ENCODE data around the gene UGT1A3.

The UGT1A3 gene

GRCh38 chr2:233778030-233778429, 49.2 kb downstream of the UGT1A3 start, which contains the start of gene MROH2A:
MROH2A (plus strand) TSS chr2:233778330; CDS start chr2:233779359, 1,029 bp downstream.
- Histone ChIP-seq H3K27me3 (ENCODE audit: insufficient read depth, low read length) (no peaks in the 10 kb centered on the region), H3K36me3 (ENCODE audit: insufficient read depth, low read length) (no peaks in the 10 kb centered on the region), H3K9ac (ENCODE audit: low read depth, low read length) (no peak within 1 kb of the TSS), H3K27ac (ENCODE audit: low read depth, low read length) (no peak within 1 kb of the TSS), H3K4me1 (ENCODE audit: insufficient read depth, low read length) (no peaks in the 10 kb centered on the region), H3K4me3 (ENCODE audit: low read length) (no peak within 1 kb of the TSS), H3K9me3 (ENCODE audit: insufficient read depth, low read depth, low read length) (no peaks in the 10 kb centered on the region)
- 91% methylated on average over 2 of the region's 2 CpGs for WGBS

DNA sequence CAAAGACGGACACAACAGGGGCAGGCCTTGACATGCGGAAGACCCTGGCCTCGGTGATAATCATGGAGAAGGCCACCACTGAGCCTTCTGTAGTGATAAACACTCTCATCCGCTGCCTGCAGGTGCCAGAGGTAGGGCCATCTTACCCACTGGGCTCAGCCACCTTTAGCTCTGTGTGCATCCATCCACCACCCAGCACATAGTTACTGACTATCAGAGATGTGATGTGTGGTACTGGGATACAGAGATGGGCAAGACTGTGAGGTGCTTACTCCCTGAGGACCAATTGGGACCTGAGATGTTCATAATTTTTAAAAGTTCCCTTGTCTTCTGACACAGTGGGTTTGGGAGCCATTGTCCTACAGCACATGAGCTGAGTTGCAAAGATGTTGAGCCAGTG, 50.9 kb downstream of the UGT1A3 start:
- H3K36me3 ChIP-seq (ENCODE audit: insufficient read depth, low read length) = no peaks in the 10 kb centered on the region
- H3K9me3 ChIP-seq (ENCODE audit: insufficient read depth, low read depth, low read length) = no peaks in the 10 kb centered on the region
- WGBS = 94% methylated on average over 4 of the region's 4 CpGs
- no peak overlapping the region for H3K27ac ChIP-seq (ENCODE audit: low read depth, low read length)
- H3K9ac ChIP-seq (ENCODE audit: low read depth, low read length) = no peak overlapping the region
- no peaks in the 10 kb centered on the region for H3K4me1 ChIP-seq (ENCODE audit: insufficient read depth, low read length)
- no peaks in the 10 kb centered on the region for H3K27me3 ChIP-seq (ENCODE audit: insufficient read depth, low read length)
- no peak overlapping the region for H3K4me3 ChIP-seq (ENCODE audit: low read length)

DNA sequence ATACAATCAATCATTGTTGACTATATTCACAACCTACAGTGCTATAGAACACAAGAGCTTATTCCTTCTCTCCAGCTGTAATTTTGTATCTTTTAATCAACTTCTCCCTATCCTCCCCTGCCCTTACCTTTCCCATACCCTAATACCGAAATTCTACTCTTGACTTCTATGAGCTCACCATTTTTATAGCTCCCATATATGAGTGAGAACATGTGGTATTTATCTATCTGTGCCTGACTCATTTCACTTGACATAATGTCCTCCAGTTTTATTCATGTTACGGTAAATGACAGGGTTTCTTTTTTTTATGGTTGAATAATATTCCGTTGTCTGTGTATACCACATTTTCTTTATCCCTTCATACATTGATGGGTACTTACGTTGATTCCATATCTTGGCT, 51.9 kb downstream of the UGT1A3 start:
- Histone ChIP-seq H3K9ac (ENCODE audit: low read depth, low read length) (no peak overlapping the region), H3K9me3 (ENCODE audit: insufficient read depth, low read depth, low read length) (no peaks in the 10 kb centered on the region), H3K4me1 (ENCODE audit: insufficient read depth, low read length) (no peaks in the 10 kb centered on the region), H3K36me3 (ENCODE audit: insufficient read depth, low read length) (no peaks in the 10 kb centered on the region), H3K4me3 (ENCODE audit: low read length) (no peak overlapping the region), H3K27ac (ENCODE audit: low read depth, low read length) (no peak overlapping the region), H3K27me3 (ENCODE audit: insufficient read depth, low read length) (no peaks in the 10 kb centered on the region)
- WGBS = 100% methylated on average over 1 of the region's 4 CpGs

DNA sequence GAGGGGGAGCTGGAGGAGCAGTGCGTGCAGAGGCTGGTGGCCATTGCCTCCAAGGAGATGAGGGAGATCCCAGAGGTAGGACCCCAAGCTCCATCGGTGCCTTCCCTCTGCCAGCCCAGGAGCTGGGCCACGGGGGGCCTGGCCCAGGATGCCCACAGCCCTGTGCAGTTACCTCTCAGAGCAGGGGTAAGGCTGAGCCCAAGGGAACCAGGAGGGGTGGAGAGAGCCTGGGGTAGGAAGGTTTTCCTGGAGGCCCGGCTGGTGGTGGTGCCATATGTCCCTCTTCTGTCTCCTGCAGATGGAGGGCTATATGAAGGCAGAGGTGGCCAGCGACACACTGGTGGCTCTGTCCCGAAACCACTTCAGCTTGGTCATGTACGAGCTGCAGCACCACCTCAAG, 60.7 kb downstream of the UGT1A3 start:
- Histone ChIP-seq H3K4me1 (ENCODE audit: insufficient read depth, low read length) (no peaks in the 10 kb centered on the region), H3K9me3 (ENCODE audit: insufficient read depth, low read depth, low read length) (no peaks in the 10 kb centered on the region), H3K27me3 (ENCODE audit: insufficient read depth, low read length) (no peaks in the 10 kb centered on the region), H3K4me3 (ENCODE audit: low read length) (no peak overlapping the region), H3K9ac (ENCODE audit: low read depth, low read length) (no peak overlapping the region), H3K36me3 (ENCODE audit: insufficient read depth, low read length) (no peaks in the 10 kb centered on the region), H3K27ac (ENCODE audit: low read depth, low read length) (no peak overlapping the region)
- WGBS = 94% methylated on average over 7 of the region's 7 CpGs

DNA sequence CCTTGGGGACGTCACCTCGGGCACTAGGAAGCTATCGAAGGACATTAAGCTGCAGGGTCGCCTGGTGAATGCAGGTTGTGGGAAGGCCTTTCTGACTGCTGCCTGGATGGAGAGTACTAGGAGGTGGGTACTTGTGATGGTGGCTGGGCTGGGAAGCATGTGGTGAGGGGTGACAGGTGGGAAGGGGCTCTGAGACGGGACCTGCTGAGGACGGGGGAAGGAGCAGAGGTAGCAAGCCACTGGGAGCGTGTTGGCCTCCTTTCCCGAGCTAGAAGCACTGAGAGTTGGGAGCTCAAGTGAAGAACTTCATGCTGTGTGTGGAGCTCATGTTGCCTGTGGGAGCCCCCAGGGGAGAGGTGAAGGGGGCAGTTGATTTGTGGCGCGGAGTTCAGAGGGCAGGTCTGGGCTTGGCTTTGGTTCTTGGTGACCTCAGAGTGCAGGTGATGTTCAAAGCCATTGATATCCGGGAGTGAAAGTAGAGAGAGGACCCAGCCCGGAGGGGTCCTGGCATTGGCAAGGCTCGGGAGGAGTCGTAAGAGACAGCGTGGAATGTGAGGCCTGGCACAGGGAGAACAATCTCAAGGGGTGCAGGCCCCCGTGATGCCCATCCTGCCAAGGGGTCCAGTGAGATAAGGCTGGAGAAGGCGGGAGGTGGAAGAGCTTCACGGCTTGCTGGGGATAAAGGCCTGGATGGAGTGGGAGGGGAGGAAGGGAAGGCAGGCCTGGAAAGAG, 62.5 kb downstream of the UGT1A3 start:
- Histone ChIP-seq H3K27ac (ENCODE audit: low read depth, low read length) (no peak overlapping the region), H3K9ac (ENCODE audit: low read depth, low read length) (no peak overlapping the region), H3K4me1 (ENCODE audit: insufficient read depth, low read length) (no peaks in the 10 kb centered on the region), H3K27me3 (ENCODE audit: insufficient read depth, low read length) (no peaks in the 10 kb centered on the region), H3K9me3 (ENCODE audit: insufficient read depth, low read depth, low read length) (no peaks in the 10 kb centered on the region), H3K4me3 (ENCODE audit: low read length) (no peak overlapping the region), H3K36me3 (ENCODE audit: insufficient read depth, low read length) (no peaks in the 10 kb centered on the region)
- 92% methylated on average over 18 of the region's 18 CpGs for WGBS

DNA sequence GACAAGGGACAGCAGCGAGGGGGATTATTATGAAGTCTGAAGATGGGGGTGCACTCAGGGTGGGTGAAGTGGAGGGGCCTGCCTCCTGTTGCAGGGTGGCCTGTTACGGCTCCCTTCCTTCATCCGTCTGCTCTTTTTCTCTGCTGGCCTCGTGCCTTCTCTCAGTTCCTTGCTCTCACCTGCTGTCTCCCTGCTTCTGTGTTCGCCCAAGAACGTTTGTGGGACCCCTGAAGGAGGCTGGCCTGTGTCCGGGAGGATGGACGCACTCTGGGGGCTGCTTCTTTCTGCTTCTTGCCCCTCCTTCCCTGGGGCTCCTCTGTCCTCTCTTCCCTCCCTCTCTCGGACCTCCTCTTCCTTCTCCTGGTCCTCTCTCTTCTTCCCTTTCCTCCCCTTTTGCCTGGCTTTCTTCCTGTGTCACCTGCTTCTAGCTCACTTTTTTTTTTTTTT, 63.1 kb downstream of the UGT1A3 start:
- H3K9me3 ChIP-seq (ENCODE audit: insufficient read depth, low read depth, low read length) = no peaks in the 10 kb centered on the region
- H3K9ac ChIP-seq (ENCODE audit: low read depth, low read length) = no peak overlapping the region
- H3K27me3 ChIP-seq (ENCODE audit: insufficient read depth, low read length) = no peaks in the 10 kb centered on the region
- H3K4me1 ChIP-seq (ENCODE audit: insufficient read depth, low read length) = no peaks in the 10 kb centered on the region
- no peak overlapping the region for H3K4me3 ChIP-seq (ENCODE audit: low read length)
- no peaks in the 10 kb centered on the region for H3K36me3 ChIP-seq (ENCODE audit: insufficient read depth, low read length)
- no peak overlapping the region for H3K27ac ChIP-seq (ENCODE audit: low read depth, low read length)
- WGBS = 94% methylated on average over 9 of the region's 9 CpGs

DNA sequence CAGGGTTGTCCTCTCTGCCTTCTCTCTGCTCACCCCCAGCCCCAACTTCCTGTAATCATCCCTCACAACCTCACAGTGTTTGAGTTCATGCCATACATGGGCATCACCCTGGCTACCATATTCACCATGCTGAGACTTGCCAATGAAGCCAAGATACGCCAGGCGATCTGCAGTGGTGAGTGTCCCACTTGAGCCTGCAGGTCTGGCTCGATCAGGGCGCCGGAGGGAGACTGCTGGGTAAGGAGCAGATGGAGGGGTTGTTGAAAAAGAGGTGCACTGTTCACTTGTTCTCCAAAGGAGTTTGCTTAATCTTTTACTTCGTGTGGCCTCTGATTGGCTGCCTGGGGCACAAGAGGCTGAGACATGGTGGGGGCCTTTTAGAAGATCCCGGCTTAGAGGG, 63.9 kb downstream of the UGT1A3 start:
- Histone ChIP-seq H3K27me3 (ENCODE audit: insufficient read depth, low read length) (no peaks in the 10 kb centered on the region), H3K36me3 (ENCODE audit: insufficient read depth, low read length) (no peaks in the 10 kb centered on the region), H3K9me3 (ENCODE audit: insufficient read depth, low read depth, low read length) (no peaks in the 10 kb centered on the region), H3K27ac (ENCODE audit: low read depth, low read length) (no peak overlapping the region), H3K9ac (ENCODE audit: low read depth, low read length) (no peak overlapping the region), H3K4me3 (ENCODE audit: low read length) (no peak overlapping the region), H3K4me1 (ENCODE audit: insufficient read depth, low read length) (no peaks in the 10 kb centered on the region)
- 93% methylated on average over 7 of the region's 7 CpGs for WGBS

DNA sequence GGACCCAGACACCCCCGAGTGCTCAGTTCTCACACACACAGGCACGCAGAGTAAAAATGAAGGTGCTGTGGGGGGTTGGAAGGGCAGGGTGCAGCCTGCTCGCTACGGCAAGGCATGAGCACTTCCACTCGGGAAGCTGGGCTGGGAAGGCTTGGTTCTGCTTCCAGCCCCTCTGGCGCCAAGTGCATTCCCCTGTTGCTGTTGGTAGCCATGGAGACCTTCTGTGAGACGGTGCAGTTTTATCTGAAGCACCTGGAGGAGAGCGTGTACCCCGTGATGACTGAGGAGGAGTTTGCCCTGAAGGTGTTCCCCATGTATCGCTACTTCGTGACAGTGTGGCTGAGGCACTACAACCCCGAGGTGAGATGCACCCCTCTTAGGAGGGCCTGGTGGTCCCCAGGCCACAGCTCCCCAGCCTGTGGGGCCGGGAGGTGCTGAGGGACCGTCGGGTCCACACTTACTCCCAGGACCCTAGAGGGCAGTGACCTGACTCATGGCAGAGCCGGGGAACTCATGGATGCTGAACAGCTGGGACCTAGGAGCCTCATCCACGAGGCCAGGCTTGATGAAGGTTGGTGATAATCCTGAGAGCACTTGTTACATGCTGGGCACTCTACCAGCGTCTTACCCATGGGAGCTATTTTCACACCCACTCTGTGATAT, 64.8 kb downstream of the UGT1A3 start:
- Histone ChIP-seq H3K4me1 (ENCODE audit: insufficient read depth, low read length) (no peaks in the 10 kb centered on the region), H3K9me3 (ENCODE audit: insufficient read depth, low read depth, low read length) (no peaks in the 10 kb centered on the region), H3K4me3 (ENCODE audit: low read length) (no peak overlapping the region), H3K27me3 (ENCODE audit: insufficient read depth, low read length) (no peaks in the 10 kb centered on the region), H3K36me3 (ENCODE audit: insufficient read depth, low read length) (no peaks in the 10 kb centered on the region), H3K9ac (ENCODE audit: low read depth, low read length) (no peak overlapping the region), H3K27ac (ENCODE audit: low read depth, low read length) (no peak overlapping the region)
- 95% methylated on average over 18 of the region's 18 CpGs for WGBS

DNA sequence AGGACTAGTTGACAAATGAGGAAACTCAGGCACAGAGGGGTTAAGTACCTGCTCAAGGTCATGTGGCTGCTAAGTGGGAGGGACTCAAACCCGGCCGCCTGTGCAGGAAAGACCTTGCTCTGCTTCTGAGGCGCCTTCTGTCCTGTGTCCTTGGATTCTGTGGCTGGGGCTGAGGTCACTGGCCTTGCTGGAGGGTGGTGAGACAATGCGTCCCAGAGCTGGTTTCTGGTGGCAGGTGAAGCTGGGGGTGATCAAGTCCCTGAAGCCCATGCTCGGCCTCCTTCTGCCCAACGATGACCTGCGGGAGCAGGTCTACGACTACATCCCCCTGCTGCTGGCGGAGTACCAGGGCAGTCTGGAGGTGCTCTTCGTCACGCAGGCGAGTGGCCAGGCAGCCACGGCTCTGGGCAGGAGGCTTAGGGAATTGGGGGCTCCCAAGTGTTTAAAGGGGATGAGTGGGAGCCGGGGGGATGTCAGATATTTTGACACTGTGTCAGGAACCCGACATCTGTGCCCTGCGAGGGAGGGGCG, 65.4 kb downstream of the UGT1A3 start:
- WGBS = 92% methylated on average over 17 of the region's 17 CpGs
- Histone ChIP-seq H3K27me3 (ENCODE audit: insufficient read depth, low read length) (no peaks in the 10 kb centered on the region), H3K9me3 (ENCODE audit: insufficient read depth, low read depth, low read length) (no peaks in the 10 kb centered on the region), H3K4me3 (ENCODE audit: low read length) (no peak overlapping the region), H3K36me3 (ENCODE audit: insufficient read depth, low read length) (no peaks in the 10 kb centered on the region), H3K27ac (ENCODE audit: low read depth, low read length) (no peak overlapping the region), H3K9ac (ENCODE audit: low read depth, low read length) (no peak overlapping the region), H3K4me1 (ENCODE audit: insufficient read depth, low read length) (no peaks in the 10 kb centered on the region)

DNA sequence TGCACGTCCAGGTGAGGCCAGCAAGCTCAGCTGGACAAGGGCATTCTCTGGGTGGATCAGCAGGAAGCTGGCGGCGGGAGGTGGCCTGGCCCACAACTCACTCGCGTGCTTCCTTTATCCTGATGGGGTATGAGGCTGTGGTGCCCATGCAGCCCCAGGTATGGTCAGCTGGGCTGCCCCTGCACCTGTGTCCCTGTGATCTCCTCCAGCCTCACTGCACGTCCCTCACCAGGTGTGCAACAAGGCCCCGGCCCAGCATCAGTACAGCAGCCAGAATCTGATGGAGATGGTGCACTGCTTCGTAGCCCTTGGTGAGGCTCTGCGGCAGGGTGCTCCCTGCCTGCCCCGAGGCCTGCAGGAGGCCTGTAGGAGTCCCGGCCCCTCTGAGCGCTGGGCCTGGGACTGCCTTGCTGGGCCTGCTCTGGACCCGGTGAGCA, 66.9 kb downstream of the UGT1A3 start:
- H3K27ac ChIP-seq (ENCODE audit: low read depth, low read length) = no peak overlapping the region
- no peaks in the 10 kb centered on the region for H3K27me3 ChIP-seq (ENCODE audit: insufficient read depth, low read length)
- H3K4me1 ChIP-seq (ENCODE audit: insufficient read depth, low read length) = no peaks in the 10 kb centered on the region
- WGBS = 96% methylated on average over 13 of the region's 13 CpGs
- no peak overlapping the region for H3K4me3 ChIP-seq (ENCODE audit: low read length)
- no peaks in the 10 kb centered on the region for H3K9me3 ChIP-seq (ENCODE audit: insufficient read depth, low read depth, low read length)
- H3K9ac ChIP-seq (ENCODE audit: low read depth, low read length) = no peak overlapping the region
- no peaks in the 10 kb centered on the region for H3K36me3 ChIP-seq (ENCODE audit: insufficient read depth, low read length)

- no peaks in the 10 kb centered on the region for H3K9me3 ChIP-seq (ENCODE audit: insufficient read depth, low read depth, low read length)
- H3K9ac ChIP-seq (ENCODE audit: low read depth, low read length) = no peak overlapping the region
- H3K27ac ChIP-seq (ENCODE audit: low read depth, low read length) = no peak overlapping the region
- WGBS = 92% methylated on average over 9 of the region's 9 CpGs
- no peaks in the 10 kb centered on the region for H3K4me1 ChIP-seq (ENCODE audit: insufficient read depth, low read length)
- no peaks in the 10 kb centered on the region for H3K36me3 ChIP-seq (ENCODE audit: insufficient read depth, low read length)
- H3K27me3 ChIP-seq (ENCODE audit: insufficient read depth, low read length) = no peaks in the 10 kb centered on the region
- H3K4me3 ChIP-seq (ENCODE audit: low read length) = no peak overlapping the region
Observed at GRCh38 chr2:233796254-233796653, 67.4 kb downstream of the UGT1A3 start.
